Measurements from ENCODE around the gene CCR5AS.

Gene CCR5AS

DNA sequence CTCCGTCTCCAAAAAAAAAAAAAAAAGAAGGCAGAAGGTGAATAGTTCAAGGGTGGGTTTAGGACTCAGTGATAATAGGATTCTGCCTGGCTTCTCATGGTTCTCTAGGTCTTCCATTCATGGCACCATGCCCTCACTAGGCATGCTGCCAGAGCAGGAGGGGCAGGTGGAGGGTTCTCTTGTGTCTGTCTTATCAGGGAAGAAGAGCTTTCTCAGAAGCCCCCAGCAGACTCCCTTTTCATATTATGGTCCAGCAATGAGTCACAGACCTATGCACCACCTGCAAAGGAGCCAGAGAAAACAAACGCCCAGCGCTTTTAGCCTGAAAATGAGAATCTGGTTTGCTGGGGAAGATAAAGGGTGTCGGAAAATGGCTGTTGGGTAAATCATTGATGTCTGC lies 50.0 kb downstream of the CCR5AS start:
- no peak overlapping the region for H3K56ac ChIP-seq (replicated peaks; ENCODE audit: insufficient read length, low read depth, low read length)
- no peak overlapping the region for H3K23ac ChIP-seq (ENCODE audit: insufficient read length)
- FAIRE-seq (no peak), DNase-seq (ENCODE audit: low read depth in 1 of 2, low spot score in 2 of 2) (no peak)
- H3K4ac ChIP-seq (replicated peaks; ENCODE audit: insufficient read length, low read depth, low read length), result no peak overlapping the region
- no peak overlapping the region for H2AK5ac ChIP-seq (ENCODE audit: low read depth, low read length)
- H2BK5ac ChIP-seq (ENCODE audit: low read depth, low read length), result no peak overlapping the region
- H3K18ac ChIP-seq (ENCODE audit: extremely low read depth, low read length), result no peak overlapping the region
- H3K27me3 ChIP-seq (replicated peaks in 1 of 4; ENCODE audit: control insufficient read depth in 3 of 4, extremely low read depth in 1 of 4, insufficient read depth in 3 of 4, low read length in 3 of 4), result no peaks in the 10 kb centered on the region
- no peak overlapping the region for H4K91ac ChIP-seq (replicated peaks; ENCODE audit: insufficient read length, low read length)
- H2BK12ac ChIP-seq (ENCODE audit: low read depth, low read length), result no peak overlapping the region
- no peak overlapping the region for H2AFZ ChIP-seq (ENCODE audit: low read length)
- ChIA-PET CTCF (ENCODE audit: partially characterized antibody) (interaction anchor here (1.6 kb wide), 1 partner anchor 12 kb away, joined by 5 read pairs; no protein-coding TSS in a partner anchor), POLR2A (ENCODE audit: partially characterized antibody) (no interaction called here)
- H4K8ac ChIP-seq (ENCODE audit: extremely low read depth, insufficient read depth, low read length), result no peak overlapping the region
- H3K9ac ChIP-seq (replicated peaks in 1 of 4; ENCODE audit: extremely low read depth in 1 of 4, low read depth in 3 of 4, low read length in 3 of 4), result no peak overlapping the region
- no peaks in the 10 kb centered on the region for H3K36me3 ChIP-seq (ENCODE audit: control insufficient read depth in 2 of 4, insufficient read depth in 4 of 4, low read length in 3 of 4)
- H2BK120ac ChIP-seq (replicated peaks; ENCODE audit: low read depth, low read length), result no peak overlapping the region
- no peak overlapping the region for H3K14ac ChIP-seq (ENCODE audit: insufficient read length)
- no peaks in the 10 kb centered on the region for H4K20me1 ChIP-seq (replicated peaks in 1 of 2; ENCODE audit: control insufficient read depth in 1 of 2, insufficient read depth in 2 of 2, low read length in 2 of 2)
- H2BK15ac ChIP-seq (ENCODE audit: low read length), result no peak overlapping the region
- no peaks in the 10 kb centered on the region for H3K23me2 ChIP-seq (ENCODE audit: low read depth, low read length)
- no peak overlapping the region for H4K5ac ChIP-seq (ENCODE audit: insufficient read length, low read depth, low read length)
- no peak overlapping the region for H2BK20ac ChIP-seq (ENCODE audit: low read length)
- TF ChIP-seq SP2 (IDR thresholded peaks at IDR 0.05; ENCODE audit: low read length) (no peak), BRCA1 (IDR thresholded peaks at IDR 0.05; ENCODE audit: low read depth, low read length) (no peak), BCL11A (IDR thresholded peaks at IDR 0.05; ENCODE audit: low read depth in 2 of 2, low read length in 2 of 2) (no peak), RBBP5 (IDR thresholded peaks at IDR 0.05; ENCODE audit: borderline replicate concordance, low read depth, low read length) (no peak), CEBPB (IDR thresholded peaks at IDR 0.05; ENCODE audit: low read depth, low read length) (no peak)
- no peak overlapping the region for H3K4me2 ChIP-seq (ENCODE audit: insufficient read depth in 1 of 2, low read depth in 2 of 2, low read length in 2 of 2)
- no peaks in the 10 kb centered on the region for H3K79me2 ChIP-seq (ENCODE audit: control insufficient read depth in 1 of 2, insufficient read depth in 2 of 2, low read length in 2 of 2)
- no peak overlapping the region for H3K4me3 ChIP-seq (ENCODE audit: extremely low read depth in 1 of 4, insufficient read depth in 2 of 4, low read depth in 3 of 4, low read length in 4 of 4)
- no peaks in the 10 kb centered on the region for H3K9me3 ChIP-seq (ENCODE audit: insufficient read depth in 2 of 2, low read depth in 1 of 2, low read length in 1 of 2)
- H3K4me1 ChIP-seq (replicated peaks in 1 of 4; ENCODE audit: control insufficient read depth in 3 of 4, insufficient read depth in 4 of 4, low read length in 3 of 4), result no peaks in the 10 kb centered on the region
- no peak overlapping the region for H3K27ac ChIP-seq (ENCODE audit: low read depth, low read length)
- 100% methylated on average over 3 of the region's 4 CpGs; no CpG with 5 or more reads in 1 of the 2 experiments for WGBS, 2 experiments (ENCODE audit: extremely low coverage in 1 of 2, insufficient coverage in 1 of 2, insufficient read length in 1 of 2, insufficient replicate concordance in 2 of 2, low coverage in 1 of 2, low lambda C conversion rate in 2 of 2, missing lambda C conversion rate in 1 of 2)
- no peaks in the 10 kb centered on the region for H3K79me1 ChIP-seq (ENCODE audit: low read depth, low read length)
